ENCODE measurements around the gene TMEM147.

- TF ChIP-seq CTCF (IDR thresholded peaks at IDR 0.05) (no peak), POLR2A (IDR thresholded peaks at IDR 0.05; ENCODE audit: low read depth) (no peak), POLR2AphosphoS5 (IDR thresholded peaks at IDR 0.05) (no peak)
These were observed 37.9 kb upstream of the TMEM147 start for GRCh38 chr19:35507561-35507960.
